Measurements from ENCODE around the gene FAM124A. TPM values are rescaled to one million over a fixed set of nuclear protein-coding genes. Genes with fewer than 3 reads are reported as not detected.

Gene FAM124A
- total RNA-seq, 1 experiment from 2014 or later: 1.1 TPM

DNA sequence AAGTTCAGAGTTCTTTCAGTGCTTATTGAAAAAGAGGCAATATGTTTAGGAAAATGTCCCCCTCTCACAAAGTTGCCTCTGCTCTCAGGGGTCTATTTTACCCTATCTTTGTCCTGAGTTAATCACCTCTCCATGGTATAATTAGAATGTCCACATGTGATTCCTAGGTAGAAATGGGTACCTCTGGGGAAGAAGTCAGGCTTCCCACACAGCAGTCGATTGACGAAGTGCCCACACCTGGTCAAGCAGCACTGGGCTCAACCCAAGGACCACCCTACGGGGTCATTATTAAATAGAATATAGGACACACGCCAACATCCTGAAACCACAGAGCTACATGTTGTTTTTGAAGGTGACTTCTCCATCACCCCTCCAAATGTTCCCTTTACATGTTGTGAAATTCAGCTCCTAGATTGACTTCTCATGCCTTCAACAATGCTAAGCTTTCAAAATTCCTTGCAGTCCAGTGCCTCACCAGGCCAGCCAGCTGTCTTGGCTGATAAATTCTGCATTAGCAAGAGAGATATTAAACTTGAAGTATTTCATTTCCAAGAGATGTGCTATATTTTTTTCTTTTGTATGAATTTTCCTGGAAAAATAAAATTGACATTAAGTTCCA is 43.6 kb upstream of the FAM124A start:
- Histone ChIP-seq H3K4me3 (ENCODE audit: low read depth in 2 of 2, low read length in 2 of 2) (no peak overlapping the region), H3K27ac (ENCODE audit: low read length) (no peak overlapping the region), H3K9me3 (ENCODE audit: control insufficient read depth, insufficient read depth, low read depth, low read length) (no peaks in the 10 kb centered on the region), H3K27me3 (ENCODE audit: control insufficient read depth, insufficient read depth, low read length) (peaks cover 12% of the 10 kb centered on the region), H3K4me1 (ENCODE audit: control insufficient read depth, insufficient read depth, low read length) (no peaks in the 10 kb centered on the region), H3K36me3 (ENCODE audit: control insufficient read depth, insufficient read depth, low read length) (no peaks in the 10 kb centered on the region)
- ChIA-PET POLR2A (no interaction called here), CTCF (no interaction called here)
- BruUV-seq (replicated peaks): no TSS peak
- intact Hi-C loops (cut with micrococcal nuclease; ENCODE audit: unreplicated experiment) (no loop called here), in situ Hi-C loops (cut with HindIII; ENCODE audit: low pct_unique_long_range_greater_than_20kb, low sequenced_read_pairs) (no loop called here)
- DNase-seq (ENCODE audit: low read depth, low spot score) (no peak), ATAC-seq (no peak)
- TF ChIP-seq TCF7L2 (IDR thresholded peaks at IDR 0.05; ENCODE audit: low read depth, low read length) (no peak), POLR2AphosphoS5 (IDR thresholded peaks at IDR 0.05; ENCODE audit: low read depth, low read length) (no peak), SIN3A (IDR thresholded peaks at IDR 0.05; ENCODE audit: borderline replicate concordance, insufficient read depth, low read depth, low read length) (no peak)
- TF ChIP-seq, protein P1, sequence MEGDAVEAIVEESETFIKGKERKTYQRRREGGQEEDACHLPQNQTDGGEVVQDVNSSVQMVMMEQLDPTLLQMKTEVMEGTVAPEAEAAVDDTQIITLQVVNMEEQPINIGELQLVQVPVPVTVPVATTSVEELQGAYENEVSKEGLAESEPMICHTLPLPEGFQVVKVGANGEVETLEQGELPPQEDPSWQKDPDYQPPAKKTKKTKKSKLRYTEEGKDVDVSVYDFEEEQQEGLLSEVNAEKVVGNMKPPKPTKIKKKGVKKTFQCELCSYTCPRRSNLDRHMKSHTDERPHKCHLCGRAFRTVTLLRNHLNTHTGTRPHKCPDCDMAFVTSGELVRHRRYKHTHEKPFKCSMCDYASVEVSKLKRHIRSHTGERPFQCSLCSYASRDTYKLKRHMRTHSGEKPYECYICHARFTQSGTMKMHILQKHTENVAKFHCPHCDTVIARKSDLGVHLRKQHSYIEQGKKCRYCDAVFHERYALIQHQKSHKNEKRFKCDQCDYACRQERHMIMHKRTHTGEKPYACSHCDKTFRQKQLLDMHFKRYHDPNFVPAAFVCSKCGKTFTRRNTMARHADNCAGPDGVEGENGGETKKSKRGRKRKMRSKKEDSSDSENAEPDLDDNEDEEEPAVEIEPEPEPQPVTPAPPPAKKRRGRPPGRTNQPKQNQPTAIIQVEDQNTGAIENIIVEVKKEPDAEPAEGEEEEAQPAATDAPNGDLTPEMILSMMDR (IDR thresholded peaks at IDR 0.05): no peak
- TF ChIP-seq, protein P2, sequence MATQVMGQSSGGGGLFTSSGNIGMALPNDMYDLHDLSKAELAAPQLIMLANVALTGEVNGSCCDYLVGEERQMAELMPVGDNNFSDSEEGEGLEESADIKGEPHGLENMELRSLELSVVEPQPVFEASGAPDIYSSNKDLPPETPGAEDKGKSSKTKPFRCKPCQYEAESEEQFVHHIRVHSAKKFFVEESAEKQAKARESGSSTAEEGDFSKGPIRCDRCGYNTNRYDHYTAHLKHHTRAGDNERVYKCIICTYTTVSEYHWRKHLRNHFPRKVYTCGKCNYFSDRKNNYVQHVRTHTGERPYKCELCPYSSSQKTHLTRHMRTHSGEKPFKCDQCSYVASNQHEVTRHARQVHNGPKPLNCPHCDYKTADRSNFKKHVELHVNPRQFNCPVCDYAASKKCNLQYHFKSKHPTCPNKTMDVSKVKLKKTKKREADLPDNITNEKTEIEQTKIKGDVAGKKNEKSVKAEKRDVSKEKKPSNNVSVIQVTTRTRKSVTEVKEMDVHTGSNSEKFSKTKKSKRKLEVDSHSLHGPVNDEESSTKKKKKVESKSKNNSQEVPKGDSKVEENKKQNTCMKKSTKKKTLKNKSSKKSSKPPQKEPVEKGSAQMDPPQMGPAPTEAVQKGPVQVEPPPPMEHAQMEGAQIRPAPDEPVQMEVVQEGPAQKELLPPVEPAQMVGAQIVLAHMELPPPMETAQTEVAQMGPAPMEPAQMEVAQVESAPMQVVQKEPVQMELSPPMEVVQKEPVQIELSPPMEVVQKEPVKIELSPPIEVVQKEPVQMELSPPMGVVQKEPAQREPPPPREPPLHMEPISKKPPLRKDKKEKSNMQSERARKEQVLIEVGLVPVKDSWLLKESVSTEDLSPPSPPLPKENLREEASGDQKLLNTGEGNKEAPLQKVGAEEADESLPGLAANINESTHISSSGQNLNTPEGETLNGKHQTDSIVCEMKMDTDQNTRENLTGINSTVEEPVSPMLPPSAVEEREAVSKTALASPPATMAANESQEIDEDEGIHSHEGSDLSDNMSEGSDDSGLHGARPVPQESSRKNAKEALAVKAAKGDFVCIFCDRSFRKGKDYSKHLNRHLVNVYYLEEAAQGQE (IDR thresholded peaks at IDR 0.05; ENCODE audit: insufficient read depth in 1 of 2, low read depth in 2 of 2, low read length in 1 of 2): no peak

DNA sequence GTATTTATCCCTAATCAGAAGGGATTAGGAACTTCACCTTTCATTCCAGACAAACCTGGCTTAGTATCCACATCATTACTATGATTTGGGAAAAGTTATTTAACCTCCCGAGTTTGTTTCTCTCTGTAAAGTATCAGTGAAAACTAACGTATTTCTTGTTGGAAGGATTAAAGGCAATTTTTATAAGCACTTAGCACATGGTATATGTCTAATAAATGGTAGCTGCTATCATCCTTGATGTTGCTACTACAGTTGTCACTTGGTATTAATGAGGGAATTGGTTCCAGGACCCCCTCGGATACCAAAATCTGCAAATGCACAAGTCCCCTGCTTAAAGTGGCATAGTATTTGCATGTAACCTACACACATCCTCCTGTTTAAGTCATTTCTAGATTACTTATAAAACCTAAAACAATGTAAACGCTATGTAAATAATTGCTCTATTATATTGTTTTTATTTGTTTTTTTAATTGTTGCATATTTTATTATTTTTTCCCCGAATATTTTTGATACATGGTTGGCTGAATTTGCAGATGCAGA is 42.7 kb upstream of the FAM124A start:
- Histone ChIP-seq H3K4me3 (ENCODE audit: low read depth in 2 of 2, low read length in 2 of 2) (no peak overlapping the region), H3K27me3 (ENCODE audit: control insufficient read depth, insufficient read depth, low read length) (peaks cover 13% of the 10 kb centered on the region), H3K9me3 (ENCODE audit: control insufficient read depth, insufficient read depth, low read depth, low read length) (no peaks in the 10 kb centered on the region), H3K27ac (ENCODE audit: low read length) (no peak overlapping the region), H3K36me3 (ENCODE audit: control insufficient read depth, insufficient read depth, low read length) (no peaks in the 10 kb centered on the region), H3K4me1 (ENCODE audit: control insufficient read depth, insufficient read depth, low read length) (no peaks in the 10 kb centered on the region)
- BruUV-seq (replicated peaks): no TSS peak
- TF ChIP-seq, protein P2 (IDR thresholded peaks at IDR 0.05; ENCODE audit: insufficient read depth in 1 of 2, low read depth in 2 of 2, low read length in 1 of 2): no peak
- TF ChIP-seq SIN3A (IDR thresholded peaks at IDR 0.05; ENCODE audit: borderline replicate concordance, insufficient read depth, low read depth, low read length) (no peak), POLR2AphosphoS5 (IDR thresholded peaks at IDR 0.05; ENCODE audit: low read depth, low read length) (no peak), TCF7L2 (IDR thresholded peaks at IDR 0.05; ENCODE audit: low read depth, low read length) (no peak)
- TF ChIP-seq, protein P1 (IDR thresholded peaks at IDR 0.05): no peak
- ChIA-PET POLR2A (no interaction called here), CTCF (no interaction called here)
- no peak for DNase-seq (ENCODE audit: low read depth, low spot score)
- in situ Hi-C loops (cut with HindIII; ENCODE audit: low pct_unique_long_range_greater_than_20kb, low sequenced_read_pairs) (no loop called here), intact Hi-C loops (cut with micrococcal nuclease; ENCODE audit: unreplicated experiment) (no loop called here)
- ATAC-seq: no peak

Measured in Panc1 (cell line).